ENCODE results near the gene MCOLN3. TPM values are rescaled to one million over a fixed set of nuclear protein-coding genes. Genes with fewer than 3 reads are reported as not detected.

MCOLN3 gene
- total RNA-seq, 8 experiments from 2014 or later = 0.05 to 17.2 (median 1.1) TPM

DNA sequence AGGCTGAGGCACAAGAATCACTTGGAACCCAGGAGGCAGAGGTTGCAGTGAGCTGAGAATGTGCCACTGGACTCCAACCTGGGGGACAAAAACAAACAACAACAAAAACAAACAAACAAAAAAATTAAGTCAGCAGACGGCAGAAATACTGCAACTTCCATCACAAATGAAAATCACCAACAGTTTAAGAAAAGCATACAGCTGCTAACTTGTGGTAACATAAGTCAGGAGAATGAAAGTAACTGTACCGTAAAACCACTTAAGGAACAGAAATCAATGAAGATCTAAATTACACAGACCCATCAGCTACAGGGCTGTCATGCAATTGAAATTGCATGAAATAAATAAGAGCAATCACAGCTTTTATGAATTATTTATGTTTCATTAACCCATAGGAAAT is 76.3 kb downstream of the MCOLN3 start:
- H3K4me3 ChIP-seq = no peak overlapping the region
- peak in 1 of 8 experiments; percentile 69 for ATAC-seq (replicated peaks in 6 of 8)
- WGBS, 10 experiments = 57 to 100% (median 84%) methylated on average over 1 to 2 of the region's 2 CpGs
- H3K27ac ChIP-seq = no peak overlapping the region
- H3K4me1 ChIP-seq (replicated peaks in 1 of 2) = peaks cover 0 to 4% of the 10 kb centered on the region in 2 donors
- in situ Hi-C loops (cut with MboI; ENCODE audit: low pct_unique_long_range_greater_than_20kb in 2 of 9, low sequenced_read_pairs in 9 of 9, unreplicated experiment in 9 of 9) = loop anchor here in 1 of 9 experiments (25.0 kb wide), 1 partner anchor 115 kb away; no protein-coding TSS in a partner anchor

DNA sequence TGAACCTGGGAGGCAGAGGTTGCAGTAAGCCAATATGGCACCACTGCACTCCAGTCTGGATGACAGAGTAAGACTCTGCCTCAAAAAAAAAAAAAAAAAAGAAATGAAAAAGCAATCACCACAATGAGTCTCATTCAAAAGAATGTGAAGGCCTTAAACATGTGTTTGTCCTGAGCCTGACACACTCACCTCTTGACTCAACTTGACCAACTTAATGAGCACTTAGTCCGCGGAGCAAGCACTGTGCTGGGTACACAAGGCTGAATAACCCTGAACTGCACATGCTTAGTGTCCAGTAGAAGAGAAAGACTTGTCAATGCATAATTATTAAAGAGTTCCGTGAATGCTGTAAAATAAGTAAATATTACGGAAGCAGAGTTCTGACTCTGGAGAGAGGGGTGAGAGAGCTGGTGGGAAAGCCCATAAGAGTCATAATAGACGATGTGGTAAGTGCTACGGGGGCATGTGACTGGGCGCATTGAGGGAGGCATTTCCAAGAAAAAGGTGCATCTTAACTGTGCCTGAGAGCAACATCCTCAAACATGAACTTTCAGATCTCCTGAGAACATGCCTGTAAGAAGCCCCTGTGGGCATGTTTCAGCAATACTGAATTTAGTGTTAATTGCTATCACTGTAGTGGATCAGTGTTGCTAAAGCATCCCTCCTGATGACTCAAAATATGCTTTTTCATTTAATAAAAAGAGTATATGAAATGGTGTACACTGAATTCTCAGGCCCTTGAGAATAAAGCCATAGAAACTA is 78.6 kb downstream of the MCOLN3 start:
- WGBS, 10 experiments = 69 to 96% (median 87%) methylated on average over 1 to 7 of the region's 7 CpGs; no CpG with 5 or more reads in 2 of the 10 experiments
- in situ Hi-C loops (cut with MboI; ENCODE audit: low pct_unique_long_range_greater_than_20kb in 2 of 9, low sequenced_read_pairs in 9 of 9, unreplicated experiment in 9 of 9) = loop anchor here in 1 of 9 experiments (25.0 kb wide), 1 partner anchor 118 kb away; no protein-coding TSS in a partner anchor
- H3K4me3 ChIP-seq = no peak overlapping the region
- peaks cover 0 to 4% of the 10 kb centered on the region in 2 donors for H3K4me1 ChIP-seq (replicated peaks in 1 of 2)
- peak in 1 of 8 experiments; percentile 26 for ATAC-seq (replicated peaks in 6 of 8)
- no peak overlapping the region for H3K27ac ChIP-seq

DNA sequence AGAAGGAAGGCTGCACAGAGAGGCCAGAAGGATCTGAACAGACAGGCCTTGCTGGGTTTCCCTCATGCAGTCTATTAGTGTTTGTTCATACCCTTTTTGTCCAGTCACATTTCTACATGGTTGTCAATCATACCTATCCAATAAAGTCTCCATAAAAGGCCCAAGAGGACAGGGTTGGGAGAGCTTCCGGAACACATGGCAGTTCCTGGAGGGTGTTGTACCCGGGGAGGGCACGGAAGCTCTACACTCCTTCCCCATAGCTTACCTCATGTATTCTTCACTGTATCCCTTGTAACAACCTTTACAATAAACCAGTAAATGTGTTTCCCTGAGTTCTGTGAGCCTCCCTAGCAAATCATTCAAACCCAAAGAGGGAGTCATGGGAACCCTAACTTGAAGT is 79.4 kb downstream of the MCOLN3 start:
- 90 to 100% (median 100%) methylated on average over 1 to 3 of the region's 3 CpGs; no CpG with 5 or more reads in 3 of the 10 experiments for WGBS, 10 experiments
- H3K4me3 ChIP-seq = no peak overlapping the region
- peaks cover 0 to 4% of the 10 kb centered on the region in 2 donors for H3K4me1 ChIP-seq (replicated peaks in 1 of 2)
- no peak for ATAC-seq (replicated peaks in 6 of 8)
- in situ Hi-C loops (cut with MboI; ENCODE audit: low pct_unique_long_range_greater_than_20kb in 2 of 9, low sequenced_read_pairs in 9 of 9, unreplicated experiment in 9 of 9) = loop anchor here in 1 of 9 experiments (25.0 kb wide), 1 partner anchor 118 kb away; no protein-coding TSS in a partner anchor
- no peak overlapping the region for H3K27ac ChIP-seq

DNA sequence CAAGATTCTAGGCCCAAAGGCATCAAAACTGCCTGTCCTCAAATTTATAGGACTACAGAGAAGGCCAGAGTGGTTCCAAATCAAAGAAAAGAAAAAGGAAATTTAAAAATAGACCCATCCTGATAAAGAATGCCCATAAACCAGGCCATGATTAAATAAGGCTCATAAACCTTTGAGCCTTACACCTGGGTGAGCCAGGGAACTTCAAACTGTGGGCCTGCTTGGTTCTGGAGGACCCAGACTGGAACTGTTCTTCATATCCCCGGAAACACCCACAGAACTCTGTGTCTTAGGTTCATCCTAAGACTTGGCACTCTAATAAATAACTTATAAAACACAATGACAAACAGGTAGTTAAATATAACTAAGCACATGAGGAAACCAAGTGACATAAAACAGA is 80.2 kb downstream of the MCOLN3 start:
- WGBS, 10 experiments = 0 to 80% (median 60%) methylated on average over 1 of the region's 1 CpG; no CpG with 5 or more reads in 3 of the 10 experiments
- Histone ChIP-seq H3K4me1 (replicated peaks in 1 of 2) (peaks cover 0 to 4% of the 10 kb centered on the region in 2 donors), H3K4me3 (no peak overlapping the region), H3K27ac (no peak overlapping the region)
- in situ Hi-C loops (cut with MboI; ENCODE audit: low pct_unique_long_range_greater_than_20kb in 2 of 9, low sequenced_read_pairs in 9 of 9, unreplicated experiment in 9 of 9) = loop anchor here in 1 of 9 experiments (25.0 kb wide), 1 partner anchor 119 kb away; no protein-coding TSS in a partner anchor
- no peak for ATAC-seq (replicated peaks in 6 of 8)

Other genes starting within 250 kb of the MCOLN3 start
- gene LPAR3, start 155.3 kb downstream of the MCOLN3 start, total RNA-seq = under 1 TPM in 6 of 8 experiments, not detected in 2; 0.11 to 0.76 (median 0.45) TPM
- 1 to 10 TPM in 2 of 8 experiments, under 1 TPM in 5, not detected in 1; 0.13 to 2.5 (median 0.36) TPM for gene MCOLN2, start 51.4 kb downstream of the MCOLN3 start, total RNA-seq
- 10 to 100 TPM in 6 of 8 experiments, 1 to 10 TPM in 2; 2.7 to 18.3 (median 10.8) TPM for gene SYDE2, start 152.5 kb upstream of the MCOLN3 start, total RNA-seq
- gene C1orf52, start 211.2 kb upstream of the MCOLN3 start, total RNA-seq = 10 to 100 TPM; 33.8 to 95.3 (median 59.4) TPM
- 10 to 100 TPM; 22.5 to 30.7 (median 27.1) TPM for gene BCL10, start 228.1 kb upstream of the MCOLN3 start, total RNA-seq